Measurements from ENCODE around the gene CEP128. TPM values are rescaled to one million over a fixed set of nuclear protein-coding genes. Genes with fewer than 3 reads are reported as not detected.

Gene CEP128
- total RNA-seq, 1 experiment from 2014 or later: 16.4 TPM

- H3K27ac ChIP-seq (ENCODE audit: low read depth, low read length): no peak overlapping the region
- DNase-seq (ENCODE audit: low read depth, low spot score) (no peak), ATAC-seq (no peak)
- no peaks in the 10 kb centered on the region for H3K36me3 ChIP-seq (ENCODE audit: control insufficient read depth in 1 of 2, insufficient read depth in 2 of 2, low read length in 2 of 2)
- no peak overlapping the region for H3K9ac ChIP-seq (ENCODE audit: low read length)
- H3K79me2 ChIP-seq (ENCODE audit: insufficient read depth, low read length): peaks cover 6% of the 10 kb centered on the region; the same call in 1 of the 2 replicates
- intact Hi-C loops (cut with micrococcal nuclease): loop anchor here (5.0 kb wide), 1 partner anchor 272 kb away; no protein-coding TSS in a partner anchor
- RAD21 ChIA-PET (ENCODE audit: low non-redundant PET in 1 of 2, low total read pairs in 2 of 2, uncharacterized antibody in 2 of 2, unreplicated experiment in 2 of 2): no interaction called here
- no peak overlapping the region for H3K4me2 ChIP-seq (ENCODE audit: low read length)
- no peaks in the 10 kb centered on the region for H3K27me3 ChIP-seq (ENCODE audit: insufficient read depth, low read length)
- no peaks in the 10 kb centered on the region for H3K9me2 ChIP-seq (ENCODE audit: insufficient read depth)
- H2AFZ ChIP-seq (ENCODE audit: low read depth, low read length, poor library complexity, severe bottlenecking): no peak overlapping the region
- no TSS peak for BruUV-seq (replicated peaks)
- H3K4me1 ChIP-seq (ENCODE audit: control insufficient read depth in 1 of 2, insufficient read depth in 2 of 2, low read length in 2 of 2): peaks cover 4 to 28% of the 10 kb centered on the region in 2 experiments; a peak in 2 of 4 replicates
- H3K9me3 ChIP-seq (ENCODE audit: control insufficient read depth in 1 of 2, insufficient read depth in 1 of 2, low read depth in 1 of 2, low read length in 2 of 2): no peaks in the 10 kb centered on the region
- CTCF ChIA-PET: no interaction called here
- POLR2A ChIA-PET: no interaction called here
- TF ChIP-seq POLR2A (IDR thresholded peaks at IDR 0.05; ENCODE audit: borderline replicate concordance, extremely low read depth, insufficient read depth, insufficient read length) (no peak), ZBTB33 (IDR thresholded peaks at IDR 0.05; ENCODE audit: extremely low read depth, insufficient replicate concordance, low read length) (no peak), FOSL1 (IDR thresholded peaks at IDR 0.05; ENCODE audit: low read depth) (no peak), EZH2phosphoT487 (IDR thresholded peaks at IDR 0.05; ENCODE audit: borderline replicate concordance) (no peak), POLR2AphosphoS5 (IDR thresholded peaks at IDR 0.05; ENCODE audit: low read depth, low read length) (no peak), JUND (IDR thresholded peaks at IDR 0.05) (no peak)
- H3K4me3 ChIP-seq (replicated peaks in 1 of 2; ENCODE audit: low read depth in 1 of 2, low read length in 2 of 2): no peak overlapping the region
- H4K20me1 ChIP-seq (ENCODE audit: insufficient read depth): no peaks in the 10 kb centered on the region
These were observed 3.5 kb upstream of the CEP128 start for GRCh38 chr14:80944861-80945617.

Measured in HCT116 (cell line).